GM18951 (cell line): ENCODE data around the gene BCS1L.

Experiments
- POLR2A ChIP-seq: IDR thresholded peaks from 4 replicates; pipeline ENCODE4 v1.6.1; 2011; ENCODE audit warnings: mild to moderate bottlenecking; ENCODE audit not compliant: insufficient read length, insufficient read depth; ENCODE audit errors: extremely low read depth
- in situ Hi-C: fragments of 300-500 bp; cut with MboI; formaldehyde crosslinking; loops from one replicate; pipeline ENCODE4 v1.12.0; 2022; ENCODE audit warnings: low sequenced_read_pairs, mixed read lengths, inconsistent platforms; ENCODE audit not compliant: unreplicated experiment

BCS1L gene, protein sequence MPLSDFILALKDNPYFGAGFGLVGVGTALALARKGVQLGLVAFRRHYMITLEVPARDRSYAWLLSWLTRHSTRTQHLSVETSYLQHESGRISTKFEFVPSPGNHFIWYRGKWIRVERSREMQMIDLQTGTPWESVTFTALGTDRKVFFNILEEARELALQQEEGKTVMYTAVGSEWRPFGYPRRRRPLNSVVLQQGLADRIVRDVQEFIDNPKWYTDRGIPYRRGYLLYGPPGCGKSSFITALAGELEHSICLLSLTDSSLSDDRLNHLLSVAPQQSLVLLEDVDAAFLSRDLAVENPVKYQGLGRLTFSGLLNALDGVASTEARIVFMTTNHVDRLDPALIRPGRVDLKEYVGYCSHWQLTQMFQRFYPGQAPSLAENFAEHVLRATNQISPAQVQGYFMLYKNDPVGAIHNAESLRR

DNA sequence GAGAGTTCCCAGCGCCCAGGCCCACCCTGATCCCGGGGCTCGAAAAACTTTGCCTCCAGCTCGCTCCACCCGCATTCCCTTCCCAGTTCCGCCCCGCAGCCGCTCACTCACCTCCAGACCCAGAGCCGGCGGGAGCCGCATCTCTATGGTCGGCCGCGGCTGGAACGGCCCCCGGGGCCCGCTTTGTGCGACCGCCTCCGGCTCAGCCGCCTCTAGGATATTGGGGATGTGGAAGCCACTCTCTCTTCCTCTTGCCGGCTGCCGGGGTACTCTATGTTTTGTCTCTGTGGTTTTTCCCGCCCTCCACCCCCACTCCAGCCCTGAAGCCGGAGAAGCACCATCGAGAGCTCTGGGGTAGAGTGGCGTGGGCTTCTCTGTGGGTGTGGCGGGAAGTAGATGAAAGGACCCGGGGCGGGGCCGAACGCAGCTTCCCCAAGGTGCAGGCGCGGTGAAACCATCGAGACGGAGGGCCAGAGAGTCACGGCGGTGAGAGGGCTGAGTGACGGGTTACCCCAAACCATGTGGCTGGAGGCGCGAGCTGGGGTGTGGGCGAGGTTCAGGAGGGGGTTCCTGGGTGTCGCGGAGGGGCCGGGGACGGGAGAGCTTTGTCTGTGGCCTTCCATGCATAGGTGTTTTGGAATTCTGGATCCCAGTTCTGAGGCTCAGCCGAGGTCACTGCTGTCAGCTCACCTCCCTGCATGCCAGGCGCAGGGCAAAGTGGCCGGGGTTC is at the start of gene BCS1L, which contains the start of gene ZNF142:
TSS of gene BCS1L (plus strand) at position 426 of the 730 bp plus-strand sequence. CDS start 1,305 bp downstream, outside the sequence.
TSS of gene ZNF142 (minus strand) at position 366 of the 730 bp plus-strand sequence. CDS start 3,194 bp downstream, outside the sequence.
- TF ChIP-seq POLR2A, result peak; percentile 80
- in situ Hi-C loops, result loop anchor here (10.0 kb wide), 1 partner anchor 185 kb away; no protein-coding TSS in a partner anchor

DNA sequence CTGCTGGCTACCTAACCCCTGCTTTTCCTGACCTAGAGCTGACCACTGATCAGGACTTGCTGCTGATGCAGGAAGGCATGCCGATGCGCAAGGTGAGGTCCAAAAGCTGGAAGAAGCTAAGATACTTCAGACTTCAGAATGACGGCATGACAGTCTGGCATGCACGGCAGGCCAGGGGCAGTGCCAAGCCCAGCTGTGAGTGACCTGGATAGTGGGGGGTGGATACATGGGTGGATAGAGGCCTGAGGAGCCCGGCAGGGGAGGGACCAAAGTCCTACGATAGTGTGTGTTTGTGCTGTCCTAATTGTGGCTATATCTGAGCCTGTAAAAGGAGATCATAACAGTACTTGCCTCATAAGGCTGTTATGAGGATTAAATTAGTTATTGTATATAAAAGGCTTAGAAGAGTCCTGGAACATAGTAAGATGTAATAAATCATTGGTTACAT is 43.6 kb upstream of the BCS1L start:
- TF ChIP-seq POLR2A, result no peak
- in situ Hi-C loops, result no loop called here

DNA sequence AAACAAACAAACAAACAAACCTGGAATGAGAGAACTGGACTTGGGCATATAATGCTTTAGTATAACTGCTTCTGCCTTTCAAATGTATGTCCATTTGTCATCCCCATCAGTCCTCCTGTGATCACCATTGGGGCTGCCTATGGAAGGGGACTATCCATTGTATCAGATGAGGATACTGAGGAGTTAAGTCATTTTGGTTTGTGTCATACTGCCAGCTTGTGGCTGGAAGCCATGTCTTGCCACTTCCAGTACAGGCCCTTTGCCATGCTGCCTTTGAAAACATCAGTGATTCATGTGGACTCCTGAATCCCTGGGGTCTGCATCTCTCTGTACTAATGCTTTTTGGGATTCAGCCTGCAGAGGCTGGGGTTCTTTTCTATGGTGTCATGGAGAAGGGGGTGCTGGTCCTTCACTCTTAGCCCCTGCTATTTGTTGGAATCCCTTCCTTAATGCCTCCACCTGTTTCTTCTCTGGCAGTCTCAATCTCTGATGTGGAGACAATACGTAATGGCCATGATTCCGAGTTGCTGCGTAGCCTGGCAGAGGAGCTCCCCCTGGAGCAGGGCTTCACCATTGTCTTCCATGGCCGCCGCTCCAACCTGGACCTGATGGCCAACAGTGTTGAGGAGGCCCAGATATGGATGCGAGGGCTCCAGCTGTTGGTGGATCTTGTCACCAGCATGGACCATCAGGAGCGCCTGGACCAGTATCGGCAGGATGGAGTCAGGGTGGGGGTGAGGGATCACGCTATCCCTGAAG is 41.2 kb upstream of the BCS1L start:
- in situ Hi-C loops, result no loop called here
- no peak for TF ChIP-seq POLR2A

DNA sequence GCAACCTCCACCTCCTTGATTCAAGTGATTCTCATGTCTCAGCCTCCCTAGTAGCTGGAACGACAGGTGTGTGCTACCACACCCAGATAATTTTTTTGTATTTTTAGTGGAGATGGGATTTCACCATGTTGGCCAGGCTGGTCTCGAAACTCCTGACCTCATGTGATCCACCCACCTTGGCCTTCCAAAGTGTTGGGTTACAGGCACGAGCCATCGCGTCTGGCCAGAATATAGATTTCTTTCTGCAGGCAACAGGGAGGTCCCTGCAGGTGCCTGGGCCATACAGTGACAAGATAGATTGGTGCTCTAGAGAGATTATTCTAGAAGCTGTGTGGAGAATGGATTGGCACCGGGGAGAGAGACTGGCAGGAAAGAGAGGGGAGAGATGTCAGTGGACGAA is 38.5 kb upstream of the BCS1L start:
- in situ Hi-C loops, result no loop called here
- TF ChIP-seq POLR2A, result no peak

DNA sequence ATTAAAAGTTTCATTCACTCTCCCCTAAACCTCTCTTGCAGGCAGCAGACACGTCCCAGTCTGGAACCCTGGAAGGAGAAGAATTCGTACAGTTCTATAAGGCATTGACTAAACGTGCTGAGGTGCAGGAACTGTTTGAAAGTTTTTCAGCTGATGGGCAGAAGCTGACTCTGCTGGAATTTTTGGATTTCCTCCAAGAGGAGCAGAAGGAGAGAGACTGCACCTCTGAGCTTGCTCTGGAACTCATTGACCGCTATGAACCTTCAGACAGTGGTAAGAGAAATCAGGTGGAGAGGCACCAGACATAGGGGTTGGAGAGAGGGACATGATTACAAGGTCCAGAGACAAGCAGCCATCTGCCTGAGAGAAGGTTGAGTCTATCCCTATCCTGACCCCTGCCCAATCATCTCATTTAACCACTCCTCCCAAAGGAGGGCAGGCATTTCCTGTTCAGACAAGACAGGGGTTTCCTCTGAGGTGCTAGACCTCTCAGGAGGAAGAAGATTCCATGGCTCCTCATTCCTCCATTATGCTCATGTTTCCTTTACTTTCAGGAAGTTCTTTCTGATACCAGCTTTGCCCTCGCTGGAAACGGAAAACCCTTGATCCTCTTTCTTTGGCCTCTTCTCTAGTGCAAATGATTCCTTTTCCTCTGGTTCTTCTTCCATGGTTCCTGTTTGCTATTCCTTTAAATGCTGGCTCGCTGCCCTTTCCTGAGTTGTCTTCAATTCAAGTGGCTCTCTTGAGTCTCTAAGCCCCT is 36.7 kb upstream of the BCS1L start:
- TF ChIP-seq POLR2A, result no peak
- in situ Hi-C loops, result no loop called here

DNA sequence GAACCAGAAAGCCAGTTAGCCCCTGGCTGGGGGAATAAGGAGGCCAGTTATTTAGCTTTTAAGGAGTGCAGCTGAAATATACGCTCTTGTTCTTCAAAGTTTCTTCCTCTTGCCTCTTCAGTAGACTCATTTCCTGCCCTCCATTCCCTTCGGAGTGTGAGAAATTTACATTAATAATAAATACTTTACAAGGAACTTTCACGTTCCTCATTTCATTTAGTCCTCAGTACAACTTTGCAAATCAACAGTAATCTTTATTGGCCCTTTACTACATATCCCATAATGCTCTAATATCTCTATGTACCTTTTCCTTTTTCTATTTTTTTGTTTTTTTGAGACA is 36.1 kb upstream of the BCS1L start:
- in situ Hi-C loops, result no loop called here

DNA sequence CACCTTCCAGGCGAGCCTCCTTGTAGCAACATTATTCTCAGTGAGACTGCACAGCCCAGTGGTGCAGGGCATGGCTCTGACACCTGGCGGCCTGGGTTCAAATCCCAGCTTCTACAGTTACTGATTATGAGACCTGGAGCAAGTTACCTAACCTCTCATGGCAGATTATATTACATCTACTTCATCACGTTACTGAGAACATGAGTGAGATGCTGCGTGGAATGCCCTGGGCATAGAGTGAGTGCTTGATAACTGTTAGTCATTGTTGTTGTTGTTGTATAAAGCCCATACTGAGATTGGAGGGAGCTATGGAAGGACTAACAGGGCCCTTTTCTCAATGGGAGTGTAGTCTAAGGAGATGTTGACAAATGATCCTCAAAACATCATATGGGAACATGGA is 33.1 kb upstream of the BCS1L start:
- no peak for TF ChIP-seq POLR2A
- in situ Hi-C loops, result no loop called here

More for the DNA sequence above, 36.1 kb upstream of the BCS1L start:
- no peak for TF ChIP-seq POLR2A

DNA sequence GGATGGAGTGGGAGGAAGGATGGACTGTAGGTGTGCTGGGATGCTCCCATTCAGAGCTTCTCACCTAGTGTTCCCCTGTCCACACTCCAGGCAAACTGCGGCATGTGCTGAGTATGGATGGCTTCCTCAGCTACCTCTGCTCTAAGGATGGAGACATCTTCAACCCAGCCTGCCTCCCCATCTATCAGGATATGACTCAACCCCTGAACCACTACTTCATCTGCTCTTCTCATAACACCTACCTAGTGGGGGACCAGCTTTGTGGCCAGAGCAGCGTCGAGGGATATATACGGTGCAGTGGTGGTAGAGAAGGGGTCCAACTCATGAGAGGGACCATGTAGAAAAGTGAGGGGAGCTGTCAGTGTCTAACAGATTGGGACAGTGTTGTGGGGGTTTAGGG is 31.5 kb upstream of the BCS1L start:
- in situ Hi-C loops, result no loop called here
- TF ChIP-seq POLR2A, result no peak

DNA sequence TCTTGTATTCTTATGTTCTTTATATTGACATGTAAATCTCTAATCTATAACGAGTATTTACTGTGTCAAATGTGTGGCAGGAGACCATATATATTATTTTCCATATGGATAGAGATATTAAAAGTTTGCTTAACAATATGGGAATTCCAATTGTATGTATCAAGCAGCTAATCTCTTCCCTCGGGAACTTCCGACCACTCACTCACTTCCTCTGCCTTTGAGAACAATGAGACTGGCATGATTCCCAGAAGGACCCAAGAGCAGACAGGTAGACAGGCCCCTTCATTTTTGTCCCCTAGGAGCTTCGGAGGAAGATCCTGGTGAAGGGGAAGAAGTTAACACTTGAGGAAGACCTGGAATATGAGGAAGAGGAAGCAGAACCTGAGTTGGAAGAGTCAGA is 27.6 kb upstream of the BCS1L start:
- in situ Hi-C loops, result no loop called here
- TF ChIP-seq POLR2A, result no peak

DNA sequence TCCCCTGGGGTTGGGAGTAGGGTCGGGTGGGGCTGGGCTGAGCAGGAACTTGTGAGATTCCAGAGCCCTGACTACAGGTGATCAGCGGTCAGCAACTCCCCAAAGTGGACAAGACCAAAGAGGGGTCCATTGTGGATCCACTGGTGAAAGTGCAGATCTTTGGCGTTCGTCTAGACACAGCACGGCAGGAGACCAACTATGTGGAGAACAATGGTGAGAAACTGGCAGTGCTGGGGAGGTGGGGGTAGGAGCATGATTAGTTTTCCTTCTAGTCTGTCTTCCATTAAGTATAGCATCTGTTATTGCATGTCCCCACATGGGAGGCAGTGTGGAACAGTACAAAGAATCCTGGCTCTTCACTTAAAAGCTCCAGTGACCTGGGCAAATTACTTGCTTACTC is 23.8 kb upstream of the BCS1L start:
- TF ChIP-seq POLR2A, result no peak
- in situ Hi-C loops, result no loop called here

DNA sequence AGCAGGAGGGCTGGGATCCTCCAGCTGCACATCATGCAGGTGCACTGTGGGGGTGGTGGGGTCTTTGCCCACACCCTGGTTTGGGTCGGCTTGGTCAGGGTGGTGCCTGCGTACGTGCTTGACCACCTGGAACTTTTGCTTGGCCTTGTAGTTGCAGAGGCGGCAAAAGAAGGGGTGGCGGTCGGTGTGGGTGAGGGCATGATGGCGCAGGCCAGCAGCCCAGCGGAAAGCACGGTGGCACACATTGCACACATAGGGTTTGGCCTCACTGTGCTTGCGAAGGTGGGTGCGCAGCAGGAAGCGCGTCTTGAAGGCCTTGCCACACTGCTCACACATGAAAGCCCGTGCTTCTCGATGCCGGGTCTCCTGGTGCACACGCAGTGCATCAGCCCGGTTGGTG is 21.1 kb upstream of the BCS1L start:
- in situ Hi-C loops, result no loop called here
- no peak for TF ChIP-seq POLR2A

DNA sequence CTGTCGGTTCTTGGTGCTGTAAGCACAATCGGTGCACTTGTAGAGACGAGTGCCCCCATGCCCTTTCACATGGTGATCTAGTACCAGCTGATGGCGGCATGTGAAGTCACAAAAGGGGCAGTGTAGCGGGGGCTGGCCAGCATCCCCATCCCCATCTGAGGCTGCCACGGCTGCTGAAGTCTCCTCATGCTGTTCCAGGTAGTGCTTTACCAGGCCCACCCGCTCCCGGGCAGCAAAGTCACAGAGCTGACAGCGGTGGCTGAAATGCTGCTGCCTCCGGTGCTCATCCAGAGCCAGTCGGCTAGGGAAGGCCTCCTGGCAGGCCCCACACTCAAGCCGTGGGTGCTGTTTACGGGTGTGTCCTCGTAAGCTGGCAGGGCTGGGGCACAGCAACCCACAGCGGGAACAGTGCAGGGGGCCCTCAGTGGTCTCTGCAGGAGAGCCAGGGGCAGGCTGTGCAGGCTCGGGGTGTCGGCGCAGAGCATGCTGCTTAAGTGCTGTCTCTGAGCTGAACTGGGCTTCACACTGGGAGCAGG is 17.3 kb upstream of the BCS1L start:
- no peak for TF ChIP-seq POLR2A
- in situ Hi-C loops, result no loop called here

DNA sequence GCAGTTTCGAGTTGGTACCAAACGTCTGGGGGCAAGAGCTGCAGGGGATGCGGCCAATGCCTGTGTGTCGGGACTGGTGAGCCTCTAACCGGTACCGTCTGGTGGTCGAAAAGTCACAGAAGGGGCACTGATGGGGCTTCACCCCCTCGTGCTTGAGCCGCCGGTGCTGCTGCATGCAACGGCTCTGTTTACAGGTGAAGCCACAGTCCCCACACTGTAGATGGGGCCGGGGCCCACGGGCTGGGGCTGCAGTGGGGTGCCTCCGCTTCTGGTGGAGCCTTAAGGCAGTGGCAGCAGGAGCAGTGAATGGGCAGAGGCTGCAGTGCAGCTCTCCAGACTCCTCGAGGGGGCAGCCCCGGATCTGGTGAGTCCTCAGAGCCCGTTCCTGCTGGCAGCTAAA is 16.7 kb upstream of the BCS1L start:
- TF ChIP-seq POLR2A, result no peak

More for the DNA sequence above, 16.7 kb upstream of the BCS1L start:
- in situ Hi-C loops, result no loop called here
